AG04449 (cell line): ENCODE results near the gene RPS15.
"Not testable (repeated sequence)": the region's sequence is repeated elsewhere in the genome, so short reads cannot be mapped to it uniquely, and the experiment has no call there.

Experiments
- CTCF ChIA-PET: fragments of 350-600 bp; formaldehyde crosslinking; extraction: SDS; loops from one replicate; lab custom pipeline; 2021; ENCODE audit warnings: antibody characterized with exemption; lab: Yijun Ruan, JAX
- POLR2A ChIA-PET: fragments of 400-600, 350-600 bp; formaldehyde crosslinking; extraction: SDS; loops from one replicate; lab custom pipeline; 2020; ENCODE audit warnings: antibody characterized with exemption, inconsistent platforms; lab: Yijun Ruan, JAX
- DNase-seq: peaks from one replicate; pipeline ENCODE4 v3.0.0-alpha.2; 2010; ENCODE audit warnings: low read depth, low spot score
- H3K4me3 ChIP-seq: 2 replicates; pipeline ENCODE4 v1.5.1; 2011; ENCODE audit warnings: low read depth, mild to moderate bottlenecking, control low read depth, low read length
- TF ChIP-seq, protein P1 (sequence below): IDR thresholded peaks from one replicate; pipeline ENCODE4 v1.5.1; 2011; ENCODE audit warnings: mild to moderate bottlenecking, moderate library complexity, low read length, control low read depth, inconsistent platforms; ENCODE audit not compliant: insufficient read depth; ENCODE audit errors: missing control alignments

Gene RPS15

DNA sequence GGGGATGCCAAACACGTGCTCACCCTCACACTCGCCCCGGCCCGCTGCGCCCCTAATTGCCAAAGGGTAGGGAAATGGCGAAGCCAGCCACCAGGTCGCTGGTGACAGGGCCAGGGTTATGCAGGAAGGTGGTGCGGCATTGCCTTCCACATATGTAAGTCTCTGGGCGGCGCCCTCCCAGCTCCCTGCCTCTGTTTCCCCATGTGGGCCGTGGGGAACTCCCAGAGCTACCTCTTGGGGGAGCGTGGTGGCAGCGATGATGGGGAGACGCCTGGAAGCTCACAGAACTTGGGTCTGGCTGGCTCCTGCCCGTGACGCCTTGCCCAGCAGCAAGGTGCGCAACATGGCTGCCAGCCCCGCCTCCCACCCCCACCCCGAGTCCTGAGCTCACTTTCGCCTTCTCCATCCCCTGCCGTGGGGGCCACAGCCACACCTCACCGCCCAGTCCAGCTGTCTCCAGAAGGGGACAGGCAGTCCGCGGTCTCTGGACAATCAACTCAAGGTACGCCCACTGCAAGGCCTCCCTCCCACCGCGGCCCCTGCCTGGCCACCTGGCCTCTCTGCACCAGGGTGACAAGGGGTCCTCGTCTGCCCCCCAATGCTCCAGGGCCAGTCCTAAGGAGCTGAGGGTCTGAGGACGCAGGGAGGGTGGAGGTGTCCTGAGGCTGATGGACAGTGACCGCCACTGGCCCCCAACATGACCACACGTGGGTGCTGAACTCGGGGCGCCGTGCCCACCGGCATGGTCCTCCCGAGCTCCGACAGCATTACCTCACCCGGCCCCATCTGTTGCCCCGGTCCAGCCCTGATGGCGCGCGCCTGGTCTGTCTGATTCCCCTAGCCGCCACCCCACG is 34.3 kb downstream of the RPS15 start:
- POLR2A ChIA-PET = interaction anchor here (0.5 to 1.2 kb wide), 2 partner anchors 17 to 18 kb away, joined by 3 read pairs; partner anchors contain the start of gene REEP6
- DNase-seq = no peak
- CTCF ChIA-PET = interaction anchor here (0.7 to 2.0 kb wide), 4 partner anchors 9 to 193 kb away, joined by 3 to 5 read pairs (median 4); no protein-coding TSS in a partner anchor
- no peak overlapping the region for H3K4me3 ChIP-seq
- TF ChIP-seq, protein P1, sequence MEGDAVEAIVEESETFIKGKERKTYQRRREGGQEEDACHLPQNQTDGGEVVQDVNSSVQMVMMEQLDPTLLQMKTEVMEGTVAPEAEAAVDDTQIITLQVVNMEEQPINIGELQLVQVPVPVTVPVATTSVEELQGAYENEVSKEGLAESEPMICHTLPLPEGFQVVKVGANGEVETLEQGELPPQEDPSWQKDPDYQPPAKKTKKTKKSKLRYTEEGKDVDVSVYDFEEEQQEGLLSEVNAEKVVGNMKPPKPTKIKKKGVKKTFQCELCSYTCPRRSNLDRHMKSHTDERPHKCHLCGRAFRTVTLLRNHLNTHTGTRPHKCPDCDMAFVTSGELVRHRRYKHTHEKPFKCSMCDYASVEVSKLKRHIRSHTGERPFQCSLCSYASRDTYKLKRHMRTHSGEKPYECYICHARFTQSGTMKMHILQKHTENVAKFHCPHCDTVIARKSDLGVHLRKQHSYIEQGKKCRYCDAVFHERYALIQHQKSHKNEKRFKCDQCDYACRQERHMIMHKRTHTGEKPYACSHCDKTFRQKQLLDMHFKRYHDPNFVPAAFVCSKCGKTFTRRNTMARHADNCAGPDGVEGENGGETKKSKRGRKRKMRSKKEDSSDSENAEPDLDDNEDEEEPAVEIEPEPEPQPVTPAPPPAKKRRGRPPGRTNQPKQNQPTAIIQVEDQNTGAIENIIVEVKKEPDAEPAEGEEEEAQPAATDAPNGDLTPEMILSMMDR = no peak

DNA sequence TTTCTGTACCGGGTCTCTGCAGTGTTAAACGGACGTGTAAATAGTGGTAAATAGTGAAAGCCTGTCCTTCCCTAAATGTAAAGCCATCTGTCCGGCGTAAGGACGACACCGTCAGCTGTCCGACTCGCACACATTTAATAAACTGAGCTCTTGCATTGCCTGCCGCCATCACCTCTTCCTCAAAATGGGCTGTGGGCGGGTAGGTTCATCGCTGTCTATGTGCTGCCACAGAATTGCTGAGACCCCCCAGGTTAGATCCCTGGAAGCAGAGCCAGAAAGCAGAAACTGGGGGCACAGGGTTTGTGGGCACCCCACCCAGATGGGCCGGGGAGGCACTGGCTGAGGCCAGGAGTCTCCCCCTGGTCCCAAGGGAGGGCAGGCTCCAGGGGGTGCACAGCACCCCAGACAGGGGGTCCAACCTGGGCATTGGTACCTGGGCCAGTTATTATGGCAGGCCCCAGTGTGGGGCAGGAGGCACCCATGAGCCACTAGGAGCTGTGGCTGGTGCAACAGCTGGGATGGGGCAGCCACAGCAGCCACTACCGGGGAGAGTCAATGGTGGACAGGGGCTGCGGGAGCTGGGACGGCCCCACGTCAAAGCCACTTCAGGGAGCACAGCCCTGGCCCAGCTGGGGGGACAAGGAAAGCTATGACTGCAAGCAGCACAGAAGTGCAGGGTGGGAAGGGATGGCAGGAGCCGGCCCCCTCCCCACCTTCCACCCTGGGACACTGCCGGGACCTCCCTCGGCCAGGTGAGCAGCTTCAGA is 35.1 kb downstream of the RPS15 start:
- ChIA-PET POLR2A (no interaction called here), CTCF (interaction anchor here (0.7 to 2.0 kb wide), 3 partner anchors 161 to 199 kb away, joined by 3 to 5 read pairs (median 3); no protein-coding TSS in a partner anchor)
- no peak overlapping the region for H3K4me3 ChIP-seq
- TF ChIP-seq, protein P1 = no peak
- no peak for DNase-seq

DNA sequence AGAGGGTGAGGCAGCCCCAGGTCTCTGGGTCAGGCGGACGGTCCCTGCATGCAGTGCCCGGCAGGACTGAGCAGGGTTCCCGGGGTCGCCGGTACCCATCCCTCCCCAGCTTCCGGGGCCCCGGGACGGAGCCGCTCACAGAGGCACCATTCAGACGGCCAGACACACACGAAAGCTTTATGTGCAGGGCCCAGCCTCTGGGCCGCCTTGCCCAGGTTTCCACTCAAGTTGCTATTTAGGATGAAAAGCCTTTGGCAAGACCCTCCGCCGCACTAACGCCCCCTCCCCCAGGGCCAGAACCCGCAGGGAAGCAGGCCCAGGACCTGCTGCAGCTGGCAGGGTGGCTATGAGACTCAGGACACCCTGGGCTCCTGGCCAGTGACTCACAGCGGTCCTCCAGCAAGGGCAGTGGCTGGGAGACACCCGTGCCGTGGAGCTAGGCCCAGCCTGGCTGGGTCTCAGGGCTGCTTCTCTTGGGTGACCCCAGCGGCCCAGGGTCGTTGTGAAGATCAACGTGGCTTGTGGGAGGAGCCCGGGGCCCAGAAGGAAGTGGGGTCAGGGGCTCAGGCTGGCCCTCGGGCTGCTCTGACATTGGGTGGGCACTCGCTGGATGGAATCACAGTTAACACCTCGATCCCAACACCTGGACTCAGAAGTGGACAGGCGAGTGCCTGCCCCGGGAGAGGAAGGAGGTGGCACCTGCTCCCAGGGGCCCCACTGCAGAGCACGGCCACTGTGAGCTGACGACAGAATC is 36.0 kb downstream of the RPS15 start:
- ChIA-PET POLR2A (no interaction called here), CTCF (interaction anchor here (0.8 kb wide), 1 partner anchor 198 kb away, joined by 3 read pairs; no protein-coding TSS in a partner anchor)
- H3K4me3 ChIP-seq = no peak overlapping the region
- TF ChIP-seq, protein P1 = no peak
- no peak for DNase-seq

DNA sequence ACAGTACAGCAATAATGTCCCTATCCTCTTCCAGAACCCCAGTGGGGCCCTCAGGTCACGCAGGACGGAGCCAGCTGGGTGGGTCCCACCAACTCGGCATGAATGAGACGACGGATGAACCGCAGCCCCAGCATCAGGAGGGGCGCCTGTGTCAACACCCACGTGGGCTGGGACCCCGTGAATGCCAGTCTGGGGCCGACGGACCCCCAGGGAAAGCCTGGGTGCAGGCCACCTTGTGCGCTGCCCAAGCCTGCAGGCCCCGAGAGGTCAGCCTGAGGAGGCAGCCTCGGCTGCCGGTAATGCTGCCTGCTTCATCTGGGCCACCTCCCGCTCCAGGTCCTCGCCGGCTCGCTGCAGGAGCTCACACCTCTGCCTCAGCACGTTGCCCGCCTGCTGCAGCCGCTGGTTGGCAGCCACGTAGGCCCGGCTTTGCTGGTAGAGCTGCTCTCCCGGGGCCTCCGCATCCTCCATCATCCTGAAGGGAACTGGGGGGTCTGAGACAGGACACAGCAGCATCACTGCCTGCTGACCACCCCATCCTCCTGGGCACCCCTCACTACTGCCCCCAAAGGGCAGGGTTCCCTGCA is 36.7 kb downstream of the RPS15 start:
- TF ChIP-seq, protein P1 = no peak
- POLR2A ChIA-PET = interaction anchor here (1.0 kb wide), 1 partner anchor 9 kb away, joined by 3 read pairs; no protein-coding TSS in a partner anchor
- CTCF ChIA-PET = no interaction called here
- no peak overlapping the region for H3K4me3 ChIP-seq
- DNase-seq = no peak

DNA sequence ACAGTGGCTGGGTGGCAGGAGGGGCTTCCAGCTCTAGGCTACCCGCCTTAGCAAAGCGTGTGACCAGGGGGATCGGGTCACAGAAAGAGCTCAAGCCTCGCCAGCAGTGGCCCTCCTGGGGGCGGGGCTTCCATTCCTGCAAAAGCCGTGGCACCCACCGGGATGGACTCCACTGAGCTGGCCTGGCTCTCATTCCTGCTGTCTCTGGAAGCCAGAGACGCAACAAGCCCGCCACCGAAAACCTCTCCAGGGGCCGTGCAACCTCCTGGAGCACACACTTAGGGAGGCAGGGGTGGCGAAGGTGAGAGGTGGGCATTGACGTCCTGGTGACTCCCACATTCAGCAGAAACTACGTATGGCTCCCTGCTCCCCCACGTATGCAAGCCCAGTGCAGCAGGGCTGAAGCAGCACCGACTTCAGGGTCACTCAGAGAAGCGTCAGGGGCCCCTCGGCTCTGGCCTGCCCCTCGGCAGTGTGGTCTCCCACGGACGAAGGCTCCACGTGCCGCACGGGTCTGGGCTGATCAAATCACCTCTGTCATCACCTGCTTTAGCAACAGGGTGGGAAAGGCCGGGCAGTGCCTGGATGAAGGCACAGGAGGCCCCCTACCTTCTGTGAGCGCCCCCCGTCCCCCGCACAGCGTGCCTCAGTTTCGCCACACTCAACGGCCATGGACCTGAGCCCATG is 37.7 kb downstream of the RPS15 start:
- no peak overlapping the region for H3K4me3 ChIP-seq
- ChIA-PET CTCF (interaction anchor here (2.9 kb wide), 1 partner anchor 10 kb away, joined by 16 read pairs; no protein-coding TSS in a partner anchor), POLR2A (interaction anchor here (1.0 kb wide), 1 partner anchor 10 kb away, joined by 3 read pairs; no protein-coding TSS in a partner anchor)
- DNase-seq = no peak
- TF ChIP-seq, protein P1 = no peak

DNA sequence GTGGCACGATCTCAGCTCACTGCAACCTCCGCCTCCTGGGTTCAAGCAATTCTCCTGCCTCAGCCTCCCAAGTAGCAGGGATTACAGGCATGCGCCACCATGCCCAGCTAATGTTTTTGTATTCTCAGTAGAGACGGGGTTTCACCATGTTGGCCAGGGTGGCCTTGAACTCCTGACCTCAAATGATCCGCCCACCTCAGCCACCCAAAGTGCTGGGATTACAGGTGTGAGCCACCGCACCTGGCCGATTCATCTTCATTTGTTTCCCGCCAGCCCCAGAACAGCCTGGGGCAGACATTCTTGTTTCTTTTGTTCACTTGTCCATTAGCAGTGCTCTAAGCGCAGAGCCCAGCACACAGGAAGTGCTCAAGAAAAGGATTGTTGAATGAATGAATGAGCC is 38.9 kb downstream of the RPS15 start:
- DNase-seq, H3K4me3 ChIP-seq, POLR2A ChIA-PET: not testable (repeated sequence)
- CTCF ChIA-PET = interaction anchor here (1.8 to 2.9 kb wide), 2 partner anchors 8 to 11 kb away, joined by 7 to 16 read pairs; no protein-coding TSS in a partner anchor
